LNCaP clone FGC (cell line): ENCODE data around the gene IGFALS.

ENCODE experiments used
- DNase-seq: peaks from one replicate; pipeline ENCODE4 v3.0.0-alpha.2; 2011; ENCODE audit warnings: low read depth
- H3K4me3 ChIP-seq: 2 replicates; pipeline ENCODE4 v1.5.1; 2011; ENCODE audit warnings: mild to moderate bottlenecking, low read depth, low read length, control low read depth
- TF ChIP-seq, protein P1 (sequence below): IDR thresholded peaks from 2 replicates; pipeline ENCODE4 v1.5.1; 2012; ENCODE audit warnings: mild to moderate bottlenecking; ENCODE audit not compliant: control insufficient read depth, insufficient read depth; ENCODE audit errors: extremely low read depth

IGFALS gene

DNA sequence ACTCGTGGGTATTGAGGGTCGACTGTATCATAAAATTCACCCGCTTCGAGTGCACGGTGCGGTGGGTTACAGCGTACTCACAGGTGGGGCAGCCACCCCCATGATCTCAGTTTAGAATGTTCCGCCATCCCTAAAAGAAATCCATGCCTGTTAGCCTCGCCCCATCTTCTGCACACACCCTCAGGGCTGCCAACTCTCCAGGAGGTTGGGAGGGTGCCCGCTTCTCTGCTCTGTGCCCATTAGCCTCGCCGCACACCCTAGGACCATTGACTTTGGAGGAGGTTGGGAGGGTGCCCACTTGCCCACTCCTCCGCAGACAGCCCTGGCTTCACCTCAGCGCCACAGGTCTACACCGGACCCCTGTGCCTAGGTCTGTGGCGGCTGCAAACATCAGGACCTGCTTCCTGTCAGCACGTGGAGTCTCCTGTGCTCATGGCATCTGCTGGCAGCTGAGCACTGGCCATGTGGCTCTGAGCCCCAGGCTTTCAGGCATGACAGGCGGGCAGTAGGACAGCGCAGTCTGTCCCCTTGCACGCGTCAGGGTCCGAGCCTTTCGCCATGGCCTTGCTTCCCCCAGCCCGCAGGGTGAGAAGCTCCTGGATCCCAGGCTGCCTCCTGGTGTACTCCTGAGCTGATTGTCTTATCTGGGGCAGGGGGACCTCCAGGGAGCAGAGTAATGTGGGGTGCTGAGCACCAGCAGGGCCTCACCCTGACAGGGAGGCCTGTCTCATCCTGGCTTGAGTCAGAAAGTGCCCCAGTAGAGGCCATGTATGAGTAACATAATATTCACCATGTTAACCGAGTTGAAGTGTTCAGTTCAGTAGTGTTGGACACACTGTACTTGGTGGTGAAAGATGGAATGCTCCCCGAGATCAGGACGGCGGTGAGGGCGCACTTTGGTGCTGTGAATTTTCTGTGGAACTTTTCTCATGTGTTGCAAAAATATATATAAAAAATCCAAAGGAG, 44.1 kb downstream of the IGFALS start:
- TF ChIP-seq, protein P1, sequence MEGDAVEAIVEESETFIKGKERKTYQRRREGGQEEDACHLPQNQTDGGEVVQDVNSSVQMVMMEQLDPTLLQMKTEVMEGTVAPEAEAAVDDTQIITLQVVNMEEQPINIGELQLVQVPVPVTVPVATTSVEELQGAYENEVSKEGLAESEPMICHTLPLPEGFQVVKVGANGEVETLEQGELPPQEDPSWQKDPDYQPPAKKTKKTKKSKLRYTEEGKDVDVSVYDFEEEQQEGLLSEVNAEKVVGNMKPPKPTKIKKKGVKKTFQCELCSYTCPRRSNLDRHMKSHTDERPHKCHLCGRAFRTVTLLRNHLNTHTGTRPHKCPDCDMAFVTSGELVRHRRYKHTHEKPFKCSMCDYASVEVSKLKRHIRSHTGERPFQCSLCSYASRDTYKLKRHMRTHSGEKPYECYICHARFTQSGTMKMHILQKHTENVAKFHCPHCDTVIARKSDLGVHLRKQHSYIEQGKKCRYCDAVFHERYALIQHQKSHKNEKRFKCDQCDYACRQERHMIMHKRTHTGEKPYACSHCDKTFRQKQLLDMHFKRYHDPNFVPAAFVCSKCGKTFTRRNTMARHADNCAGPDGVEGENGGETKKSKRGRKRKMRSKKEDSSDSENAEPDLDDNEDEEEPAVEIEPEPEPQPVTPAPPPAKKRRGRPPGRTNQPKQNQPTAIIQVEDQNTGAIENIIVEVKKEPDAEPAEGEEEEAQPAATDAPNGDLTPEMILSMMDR = no peak
- H3K4me3 ChIP-seq = no peak overlapping the region
- no peak for DNase-seq

DNA sequence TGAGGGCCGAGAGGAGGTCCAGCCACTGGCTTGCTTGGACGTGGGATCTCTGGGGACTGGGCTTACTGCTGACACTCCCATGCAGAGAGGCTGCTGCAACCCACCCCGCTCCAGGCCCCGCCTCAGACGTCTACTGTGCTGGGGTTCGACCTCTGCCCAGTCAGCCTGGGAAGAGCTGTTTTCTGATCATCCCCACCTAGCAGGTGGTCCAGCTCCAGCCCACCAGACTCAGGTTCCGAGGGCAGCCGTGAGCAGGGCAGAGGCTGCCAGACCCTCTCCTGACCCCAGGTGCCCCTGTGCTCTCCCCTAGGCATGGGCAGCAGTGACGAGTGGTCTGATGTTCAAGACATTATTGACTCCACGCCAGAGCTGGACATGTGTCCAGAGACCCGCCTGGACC, 45.6 kb downstream of the IGFALS start:
- no peak overlapping the region for H3K4me3 ChIP-seq
- TF ChIP-seq, protein P1 = no peak
- no peak for DNase-seq

DNA sequence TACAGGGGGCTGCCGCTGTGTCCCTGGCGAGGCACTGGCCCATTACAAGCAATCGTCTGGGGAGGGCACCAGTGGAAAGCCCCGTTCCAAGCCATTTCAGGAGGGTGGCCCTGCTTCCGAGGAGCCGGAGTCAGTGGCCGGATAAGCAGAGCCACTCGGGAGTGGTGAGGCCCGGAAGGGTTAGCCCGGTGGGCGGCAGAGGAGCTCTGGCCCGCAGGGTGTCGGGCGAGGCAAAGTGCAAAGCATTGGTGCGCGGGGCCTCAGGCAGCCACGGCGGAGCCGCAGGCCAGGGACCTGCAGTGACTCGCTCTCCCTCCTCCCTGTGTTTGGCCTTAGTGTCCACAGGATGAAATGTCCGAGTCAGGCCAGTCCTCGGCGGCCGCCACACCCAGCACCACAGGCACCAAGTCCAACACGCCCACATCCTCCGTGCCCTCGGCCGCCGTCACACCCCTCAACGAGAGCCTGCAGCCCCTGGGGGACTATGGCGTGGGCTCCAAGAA, 46.8 kb downstream of the IGFALS start:
- H3K4me3 ChIP-seq = no peak overlapping the region
- DNase-seq = no peak
- TF ChIP-seq, protein P1 = no peak

DNA sequence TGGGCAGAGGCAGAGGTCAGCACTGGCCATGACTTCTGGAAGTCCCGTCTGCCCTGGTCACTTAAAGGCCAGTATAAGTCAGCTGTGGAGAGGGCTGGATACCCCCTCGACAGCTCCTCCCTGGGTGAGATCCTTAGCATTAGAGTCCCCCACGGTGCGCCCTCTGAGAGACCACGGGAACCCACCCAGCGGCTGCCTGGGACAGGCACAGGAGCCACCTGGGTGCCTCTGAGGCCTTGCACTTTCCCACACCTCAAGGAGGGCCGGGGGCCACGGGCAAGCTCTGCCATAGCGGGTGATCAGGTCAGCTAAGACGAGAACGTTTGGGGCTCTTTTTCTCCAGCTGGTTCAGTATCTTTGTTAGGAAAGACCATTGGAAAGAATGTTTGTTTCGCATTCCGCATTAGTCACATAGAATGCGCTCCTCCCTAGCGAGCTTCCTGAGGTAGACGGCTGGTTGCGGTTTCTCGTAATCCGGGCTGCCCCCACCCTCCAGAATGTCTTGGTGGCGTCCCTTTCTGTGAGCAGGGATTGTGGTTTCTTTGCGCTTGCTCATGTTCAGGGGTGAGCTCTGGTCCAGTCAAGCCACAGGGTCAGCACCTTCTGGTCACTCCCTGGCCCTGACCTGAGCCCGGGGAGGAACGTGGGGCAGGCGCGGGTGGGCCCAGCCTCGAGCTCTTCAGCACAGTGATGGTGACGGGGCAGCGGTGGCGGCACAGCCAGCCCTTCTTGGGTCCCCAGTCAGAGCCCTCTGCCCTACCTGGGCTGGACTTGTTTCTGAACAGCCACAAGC, 47.4 kb downstream of the IGFALS start:
- TF ChIP-seq, protein P1 = no peak
- DNase-seq = no peak
- H3K4me3 ChIP-seq = no peak overlapping the region

DNA sequence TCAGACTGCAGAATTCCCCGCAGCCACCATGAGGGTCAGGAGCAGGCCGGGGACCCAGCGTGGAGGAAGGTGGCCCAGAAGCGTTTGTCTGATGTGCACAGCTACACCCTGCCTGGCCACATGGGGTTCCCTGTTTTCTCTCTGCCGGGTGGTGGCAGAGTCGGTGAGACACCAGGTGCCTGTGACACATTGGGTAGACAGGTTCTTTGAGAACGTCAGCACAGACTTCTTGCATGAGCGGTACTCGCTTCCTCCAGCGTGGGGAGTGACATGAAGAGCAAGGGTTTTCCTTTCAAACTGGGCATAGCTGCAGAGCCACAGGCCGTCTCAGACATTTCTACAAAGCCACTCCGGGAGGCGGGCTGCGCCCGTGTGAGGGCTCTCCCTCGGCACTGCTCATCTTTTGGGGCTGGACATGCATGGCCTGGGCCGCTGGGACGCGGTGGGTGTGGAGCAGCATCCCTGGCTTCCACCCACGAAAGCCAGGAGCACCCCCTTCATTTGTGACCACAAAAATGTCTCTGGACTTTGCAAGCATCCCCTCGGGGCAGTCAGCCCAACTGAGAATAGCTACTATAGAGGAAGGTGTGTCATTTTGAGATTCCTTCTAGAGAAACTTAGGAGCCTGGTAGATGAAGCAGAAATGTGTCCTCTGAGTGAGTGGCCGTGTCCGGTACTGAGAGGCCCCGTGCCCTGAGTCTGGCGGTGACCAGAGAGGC, 48.2 kb downstream of the IGFALS start:
- TF ChIP-seq, protein P1 = no peak
- no peak for DNase-seq
- H3K4me3 ChIP-seq = no peak overlapping the region

DNA sequence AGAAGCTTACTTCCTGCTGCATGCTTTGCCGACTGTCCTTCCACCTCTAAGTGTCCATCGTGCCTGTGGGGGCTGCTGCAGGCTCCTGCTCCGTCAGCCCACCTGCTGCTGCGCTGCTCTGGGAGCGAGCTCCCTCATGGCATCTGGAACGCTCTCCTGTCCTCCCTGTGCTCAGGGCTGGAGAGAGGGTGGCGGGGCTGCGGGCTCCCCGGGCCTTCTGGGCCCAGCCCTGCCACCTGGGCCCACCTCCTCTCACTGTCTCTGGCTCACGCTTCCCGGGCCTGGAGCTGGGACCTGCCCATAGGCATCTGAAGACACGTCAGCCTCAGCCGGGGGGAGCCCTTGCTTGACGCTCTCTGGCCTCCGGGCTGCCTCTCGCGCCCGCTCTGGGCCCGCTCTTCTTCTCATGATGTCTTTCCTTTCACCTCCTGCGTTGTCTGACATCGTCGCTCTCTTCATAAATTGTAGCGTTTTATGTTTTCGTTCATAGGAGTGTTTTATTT, 49.1 kb downstream of the IGFALS start:
- DNase-seq = no peak
- TF ChIP-seq, protein P1 = no peak

More for the DNA sequence above, 49.1 kb downstream of the IGFALS start:
- H3K4me3 ChIP-seq = no peak overlapping the region
